ENCODE data around the gene TACC2.

TACC2 gene

GRCh38 chr10:122126763-122127659, 138.0 kb downstream of the TACC2 start:
- no peak for DNase-seq

- DNase-seq = no peak
Measured at GRCh38 chr10:122127943-122128342, 139.0 kb downstream of the TACC2 start.

- no peak for DNase-seq
Measured at GRCh38 chr10:122128357-122128756, 139.4 kb downstream of the TACC2 start.

GRCh38 chr10:122130474-122131110, 141.6 kb downstream of the TACC2 start:
- DNase-seq = no peak

- no peak for DNase-seq
Measured at GRCh38 chr10:122132331-122132755, 143.4 kb downstream of the TACC2 start.

- DNase-seq = no peak
Measured at GRCh38 chr10:122132882-122133565, 144.1 kb downstream of the TACC2 start.

- DNase-seq = no peak
Measured at GRCh38 chr10:122135251-122136025, 146.5 kb downstream of the TACC2 start.

GRCh38 chr10:122138831-122139625, 150.1 kb downstream of the TACC2 start:
- DNase-seq = no peak

GRCh38 chr10:122139627-122140170, 150.7 kb downstream of the TACC2 start:
- no peak for DNase-seq

- no peak for DNase-seq
Measured at GRCh38 chr10:122140461-122140902, 151.5 kb downstream of the TACC2 start.

- DNase-seq = no peak
Measured at GRCh38 chr10:122140941-122141623, 152.1 kb downstream of the TACC2 start.

GRCh38 chr10:122141821-122142640, 153.1 kb downstream of the TACC2 start:
- no peak for DNase-seq

GRCh38 chr10:122142641-122143237, 153.8 kb downstream of the TACC2 start:
- DNase-seq = peak in 1 of 2 experiments; percentile 10

- no peak for DNase-seq
Measured at GRCh38 chr10:122143238-122143841, 154.4 kb downstream of the TACC2 start.

- DNase-seq = no peak
Measured at GRCh38 chr10:122144199-122144598, 155.2 kb downstream of the TACC2 start.

- DNase-seq = no peak
Measured at GRCh38 chr10:122145113-122145512, 156.2 kb downstream of the TACC2 start.

- no peak for DNase-seq
Measured at GRCh38 chr10:122147663-122148062, 158.7 kb downstream of the TACC2 start.

- no peak for DNase-seq
Measured at GRCh38 chr10:122148876-122149560, 160.1 kb downstream of the TACC2 start.
